GM13976 (cell line): ENCODE measurements around the gene PRR23B.
A peak's percentile ranks its signal among the peaks of the same experiment; 100 is the strongest.

Experiments
- DNase-seq: peaks from one replicate; pipeline ENCODE4 v3.0.0; 2012; ENCODE audit warnings: low spot score
- CTCF ChIP-seq: IDR thresholded peaks from 2 replicates; pipeline ENCODE4 v1.5.1; 2012; ENCODE audit warnings: borderline replicate concordance, mild to moderate bottlenecking; ENCODE audit not compliant: insufficient read depth; ENCODE audit errors: extremely low read depth, missing control alignments, control extremely low read depth
- in situ Hi-C: fragments of 300-500 bp; cut with MboI; formaldehyde crosslinking; loops from one replicate; pipeline ENCODE4 v1.12.0; 2022; ENCODE audit warnings: low sequenced_read_pairs, mixed read lengths, inconsistent platforms; ENCODE audit not compliant: unreplicated experiment

Gene PRR23B

DNA sequence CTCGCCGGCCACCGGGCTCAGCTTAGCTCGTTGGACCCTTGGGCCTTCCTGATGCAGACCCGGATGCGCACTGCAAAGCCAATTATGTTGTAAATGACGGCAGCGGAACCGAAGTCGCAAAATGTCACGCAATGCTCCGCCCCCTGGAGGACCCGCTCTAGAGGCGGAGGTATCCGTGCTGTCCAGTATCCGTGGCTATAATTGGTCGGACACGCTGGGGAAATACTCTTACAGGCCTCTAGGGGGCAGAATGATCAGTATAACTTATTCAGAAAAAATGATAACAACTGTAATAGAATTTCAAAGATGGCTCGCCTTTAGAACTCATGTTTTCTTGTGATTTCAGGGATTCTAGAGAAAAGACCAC is at the start of gene PRR23B:
PRR23B (minus strand) TSS at position 59 of the 367 bp plus-strand sequence. CDS start 265 bp downstream, outside the sequence.
- DNase-seq = no peak
- in situ Hi-C loops = no loop called here
- no peak for TF ChIP-seq CTCF

DNA sequence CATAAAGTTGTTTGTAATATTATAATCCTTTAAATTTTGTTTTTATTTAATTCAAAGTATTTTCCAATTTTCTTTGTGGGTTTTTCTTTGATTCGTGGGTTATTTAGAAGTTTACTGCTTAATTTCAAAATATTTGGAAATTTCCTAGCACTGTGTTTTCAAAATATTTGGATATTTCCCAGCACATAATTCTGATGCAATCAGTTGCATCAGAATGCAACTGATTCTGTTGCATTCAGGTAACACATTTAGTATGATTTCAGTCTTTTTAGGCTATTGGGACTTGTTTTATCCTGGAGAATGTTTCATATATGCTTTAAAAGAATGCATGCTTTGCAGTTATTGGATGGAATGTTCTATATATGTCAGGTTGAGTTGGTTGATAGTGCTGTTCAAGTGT is 42.2 kb upstream of the PRR23B start:
- in situ Hi-C loops = no loop called here
- no peak for DNase-seq

DNA sequence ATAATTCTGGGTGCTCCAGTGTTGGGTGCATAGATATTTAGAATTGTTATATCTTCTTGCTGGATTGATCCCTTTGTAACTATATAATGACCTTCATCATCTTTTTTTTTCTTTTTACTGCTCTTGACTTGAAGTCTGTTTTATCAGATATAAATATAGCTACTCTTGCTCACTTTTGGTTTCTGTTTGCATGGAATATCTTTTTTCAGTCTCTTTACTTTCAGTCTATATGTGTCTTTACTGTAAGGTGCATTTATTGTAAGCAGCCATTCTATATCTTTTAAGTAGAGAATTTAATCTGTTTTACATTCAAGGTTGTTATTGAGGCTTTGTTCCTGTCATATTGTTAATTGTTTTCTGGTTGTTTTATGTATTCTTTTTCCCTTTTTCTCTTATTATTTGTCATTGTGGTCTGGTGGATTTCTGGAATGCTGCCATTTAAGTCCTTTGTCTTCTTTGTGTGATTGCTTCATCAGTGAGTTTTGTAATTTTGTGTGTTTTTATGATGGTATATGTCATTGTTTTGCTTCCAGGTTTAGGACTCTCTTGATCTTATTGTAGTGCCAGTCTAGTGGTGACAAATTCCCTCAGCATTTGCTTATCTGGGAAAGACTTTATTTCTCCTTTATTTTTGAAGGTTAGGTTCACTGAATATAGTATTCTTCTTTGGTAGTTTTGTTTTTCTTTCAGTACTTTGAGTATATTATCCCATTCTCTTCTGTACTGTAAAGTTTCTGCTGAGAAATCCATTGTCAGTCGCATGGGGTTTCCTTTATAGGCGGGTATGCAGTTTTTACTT is 32.3 kb upstream of the PRR23B start:
- in situ Hi-C loops = no loop called here
- no peak for DNase-seq
- no peak for TF ChIP-seq CTCF

More for the DNA sequence above, 42.2 kb upstream of the PRR23B start:
- no peak for TF ChIP-seq CTCF

- in situ Hi-C loops = no loop called here
- TF ChIP-seq CTCF = no peak
- DNase-seq = no peak
Observed at GRCh38 chr3:139044366-139045210, 23.9 kb upstream of the PRR23B start, which contains the start of gene PRR23C. Gene PRR23C, minus strand, starts transcription at chr3:139044892. Its CDS starts 272 bp downstream, at chr3:139044620.

GRCh38 chr3:139043554-139044365 is 23.0 kb upstream of the PRR23B start:
- DNase-seq = peak; percentile 12
- no peak for TF ChIP-seq CTCF
- in situ Hi-C loops = no loop called here

DNA sequence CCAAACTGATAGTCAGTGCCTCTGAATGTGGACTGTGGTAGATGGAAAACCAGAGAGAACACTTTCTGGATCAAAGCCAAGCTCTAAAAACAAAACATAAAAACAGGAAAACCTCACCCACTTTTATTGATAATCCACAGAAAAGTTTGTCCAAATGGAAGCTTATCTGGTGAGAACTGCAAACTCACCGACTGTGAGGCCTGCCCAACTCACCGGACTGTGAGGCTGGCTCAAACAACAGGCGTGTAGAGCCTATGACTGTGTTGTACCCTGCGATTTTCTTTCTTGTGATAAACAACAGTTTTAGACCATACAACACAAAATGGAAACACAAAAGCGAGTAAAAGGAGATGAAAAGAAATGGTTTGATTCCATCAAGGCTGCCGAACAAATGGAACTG is 16.8 kb upstream of the PRR23B start:
- TF ChIP-seq CTCF = no peak
- DNase-seq = no peak

More for the DNA sequence above, 16.8 kb upstream of the PRR23B start:
- in situ Hi-C loops = no loop called here
